Gastroesophageal sphincter (tissue), 4 donors: ENCODE measurements around the gene PCDH15. TPM values are rescaled to one million over a fixed set of nuclear protein-coding genes. Genes with fewer than 3 reads are reported as not detected.
"Not testable (repeated sequence)": the region's sequence is repeated elsewhere in the genome, so short reads cannot be mapped to it uniquely, and the experiment has no call there.

Experiments used
- ATAC-seq: fragments of 150-250 bp; one replicate; pipeline ENCODE4 v1.9.1; 2016; ENCODE audit warnings: mild to moderate bottlenecking, moderate library complexity
- H3K27ac ChIP-seq, 4 donors: fragments of 200-600 bp; sonication (generic) in 3 of 4; 1 replicate in 3 of 4; 2 replicates in 1 of 4; pipeline ENCODE4 v1.5.1; 2016 to 2019
- H3K27me3 ChIP-seq: fragments of 200-600 bp; sonication (generic); one replicate; pipeline ENCODE4 v1.5.1; 2019
- H3K36me3 ChIP-seq, 2 donors: fragments of 200-600 bp; sonication (generic); one replicate each; pipeline ENCODE4 v1.5.1; 2019; ENCODE audit warnings: control low read depth in 1 of 2
- H3K4me1 ChIP-seq, 3 donors: fragments of 200-600 bp; sonication (generic); 1 replicate in 2 of 3; 2 replicates in 1 of 3; pipeline ENCODE4 v1.5.1; 2016 to 2019; ENCODE audit warnings: control low read depth in 2 of 3
- H3K4me3 ChIP-seq, 2 donors: fragments of 200-600 bp; sonication (generic); one replicate each; pipeline ENCODE4 v1.5.1; 2019; ENCODE audit warnings: mild to moderate bottlenecking in 1 of 2, moderate library complexity in 1 of 2
- H3K9me3 ChIP-seq, 3 donors: fragments of 200-600 bp; sonication (generic); one replicate each; pipeline ENCODE4 v1.5.1; 2017 to 2019; ENCODE audit warnings: control low read depth in 2 of 3
- EP300 ChIP-seq: sonication (generic); formaldehyde crosslinking; IDR thresholded peaks from one replicate; pipeline ENCODE4 v1.6.1; 2017; ENCODE audit warnings: antibody characterized with exemption, mild to moderate bottlenecking
- POLR2A ChIP-seq, 2 donors: fragments of 450-650 bp; IDR thresholded peaks; one replicate each; pipeline ENCODE4 v1.6.1; 2017; ENCODE audit warnings: antibody characterized with exemption in 2 of 2, mild to moderate bottlenecking in 2 of 2, moderate library complexity in 1 of 2
- POLR2AphosphoS5 ChIP-seq: sonication (generic); formaldehyde crosslinking; IDR thresholded peaks from one replicate; pipeline ENCODE4 v1.6.1; 2017; ENCODE audit warnings: antibody characterized with exemption
- WGBS, 2 donors: methylation state at CpG; one replicate each; pipeline ENCODE4 v1.1.5; 2018; ENCODE audit warnings: low coverage in 1 of 2; 5-methylcytosine and 5-hydroxymethylcytosine counted together
- total RNA-seq, 4 donors: library from RNA; depleted of rRNA; stranded (reverse); fragments of >200 nt; gene quantifications; one replicate each; pipeline ENCODE4 v1.1.0, GENCODE V29; 2016
- TF ChIP-seq, protein P1 (sequence below), 4 experiments: fragments of 200-600 bp in 2 of 4; fragments of 450-650 bp in 2 of 4; sonication (generic) in 1 of 4; IDR thresholded peaks; one replicate each; pipeline ENCODE4 v1.5.1; 2017 to 2019; ENCODE audit warnings: antibody characterized with exemption in 4 of 4, mild to moderate bottlenecking in 2 of 4, moderate library complexity in 2 of 4

The PCDH15 gene
- total RNA-seq, 4 donors from 2014 or later, result 0.10 to 0.50 (median 0.27) TPM; not detected in 1

DNA sequence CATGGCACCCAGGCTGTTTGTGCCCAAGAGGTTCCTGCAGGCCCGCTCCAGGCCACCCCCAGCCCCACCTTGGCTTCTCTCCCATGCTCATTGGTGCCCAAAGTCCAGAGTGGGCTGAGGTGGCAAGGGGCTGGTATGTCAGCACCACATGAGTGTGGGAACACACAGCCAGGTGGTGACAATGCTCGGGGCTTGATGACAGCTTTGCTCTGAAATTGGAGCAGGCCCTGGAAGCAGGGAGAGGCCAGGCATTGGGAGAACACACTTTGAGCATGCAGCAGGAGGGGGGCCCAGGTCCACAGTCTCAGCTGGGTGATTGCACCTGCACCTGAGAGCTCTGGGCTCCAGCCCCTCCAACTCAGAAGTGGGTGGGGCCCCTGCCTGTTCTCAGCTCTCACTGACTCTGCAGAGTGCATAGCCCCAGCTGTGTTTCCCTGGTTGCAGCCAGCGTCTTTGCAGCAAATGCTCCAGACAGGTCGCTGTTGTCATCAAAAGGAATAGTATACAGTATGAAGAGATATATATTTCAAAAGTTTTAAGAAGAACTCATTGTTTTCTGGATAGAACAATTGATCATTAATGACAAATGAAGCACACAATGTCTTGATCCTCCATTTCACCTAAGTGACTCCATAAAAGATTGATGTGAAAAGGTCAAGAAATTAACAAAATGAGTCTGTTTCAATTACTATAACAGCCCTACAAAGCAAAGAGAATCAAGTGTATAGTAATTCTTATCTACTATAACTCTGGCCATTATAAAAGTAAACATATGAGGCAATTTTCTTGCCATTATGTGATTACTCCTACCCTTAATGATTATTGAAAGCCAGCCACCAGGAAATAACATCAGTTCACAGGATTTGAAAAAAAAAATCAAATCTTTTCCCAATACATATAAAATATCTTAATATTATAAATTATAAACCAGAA, 848.1 kb downstream of the PCDH15 start:
- Histone ChIP-seq H3K9me3 (no peaks in the 10 kb centered on the region), H3K27me3 (no peaks in the 10 kb centered on the region), H3K27ac (no peak overlapping the region), H3K4me3 (no peak overlapping the region), H3K4me1 (no peaks in the 10 kb centered on the region), H3K36me3 (no peaks in the 10 kb centered on the region)
- ATAC-seq, result no peak
- no peak for TF ChIP-seq POLR2AphosphoS5
- TF ChIP-seq, protein P1, sequence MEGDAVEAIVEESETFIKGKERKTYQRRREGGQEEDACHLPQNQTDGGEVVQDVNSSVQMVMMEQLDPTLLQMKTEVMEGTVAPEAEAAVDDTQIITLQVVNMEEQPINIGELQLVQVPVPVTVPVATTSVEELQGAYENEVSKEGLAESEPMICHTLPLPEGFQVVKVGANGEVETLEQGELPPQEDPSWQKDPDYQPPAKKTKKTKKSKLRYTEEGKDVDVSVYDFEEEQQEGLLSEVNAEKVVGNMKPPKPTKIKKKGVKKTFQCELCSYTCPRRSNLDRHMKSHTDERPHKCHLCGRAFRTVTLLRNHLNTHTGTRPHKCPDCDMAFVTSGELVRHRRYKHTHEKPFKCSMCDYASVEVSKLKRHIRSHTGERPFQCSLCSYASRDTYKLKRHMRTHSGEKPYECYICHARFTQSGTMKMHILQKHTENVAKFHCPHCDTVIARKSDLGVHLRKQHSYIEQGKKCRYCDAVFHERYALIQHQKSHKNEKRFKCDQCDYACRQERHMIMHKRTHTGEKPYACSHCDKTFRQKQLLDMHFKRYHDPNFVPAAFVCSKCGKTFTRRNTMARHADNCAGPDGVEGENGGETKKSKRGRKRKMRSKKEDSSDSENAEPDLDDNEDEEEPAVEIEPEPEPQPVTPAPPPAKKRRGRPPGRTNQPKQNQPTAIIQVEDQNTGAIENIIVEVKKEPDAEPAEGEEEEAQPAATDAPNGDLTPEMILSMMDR (IDR thresholded peaks at IDR 0.05), result no peak
- TF ChIP-seq EP300, result no peak
- TF ChIP-seq POLR2A (IDR thresholded peaks at IDR 0.05), result no peak
- 75% methylated on average over 2 of the region's 4 CpGs; no CpG with 5 or more reads in 1 of the 2 donors for WGBS, 2 donors

DNA sequence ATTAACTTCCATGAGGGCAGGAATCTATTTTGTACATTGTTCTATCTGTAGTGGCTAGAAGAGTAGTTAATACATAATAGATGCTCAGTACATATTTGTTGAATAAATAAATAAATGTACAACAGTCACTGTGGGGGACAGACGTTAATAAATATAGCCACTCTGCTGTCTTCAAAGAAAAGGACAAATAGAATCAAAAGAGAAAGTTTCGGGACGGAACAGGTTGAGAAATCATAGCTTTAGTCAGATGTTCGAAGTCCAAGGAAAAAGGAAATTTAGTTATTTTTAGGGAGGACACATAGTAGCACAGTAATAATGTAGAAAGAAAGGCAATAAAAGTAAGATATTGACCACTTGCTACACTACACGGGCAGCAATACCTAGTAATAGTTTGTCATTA, 861.4 kb downstream of the PCDH15 start:
- no peak overlapping the region for H3K4me3 ChIP-seq
- H3K36me3 ChIP-seq, result no peaks in the 10 kb centered on the region
- TF ChIP-seq POLR2AphosphoS5 (no peak), POLR2A (IDR thresholded peaks at IDR 0.05) (no peak), EP300 (no peak)
- TF ChIP-seq, protein P1 (IDR thresholded peaks at IDR 0.05), result no peak
- WGBS, 2 donors, result 91 to 92% methylated on average over 5 of the region's 5 CpGs
- H3K27ac ChIP-seq, result no peak overlapping the region
- H3K27me3 ChIP-seq, result no peaks in the 10 kb centered on the region
- no peak for ATAC-seq
- H3K4me1 ChIP-seq, result no peaks in the 10 kb centered on the region
- no peaks in the 10 kb centered on the region for H3K9me3 ChIP-seq

- TF ChIP-seq POLR2A (IDR thresholded peaks at IDR 0.05) (no peak), POLR2AphosphoS5 (no peak), EP300 (no peak)
- TF ChIP-seq, protein P1 (IDR thresholded peaks at IDR 0.05), result no peak
- Histone ChIP-seq H3K27me3 (no peaks in the 10 kb centered on the region), H3K4me3 (no peak overlapping the region), H3K9me3 (no peaks in the 10 kb centered on the region), H3K4me1 (no peaks in the 10 kb centered on the region), H3K36me3 (no peaks in the 10 kb centered on the region), H3K27ac (no peak overlapping the region)
- no peak for ATAC-seq
- WGBS, 2 donors, result 49 to 65% methylated on average over 3 of the region's 3 CpGs
Measured at GRCh38 chr10:53930648-53931047, 870.4 kb downstream of the PCDH15 start.

- WGBS, 2 donors, result no CpG with 5 or more reads among the region's 34 CpGs
- H3K36me3 ChIP-seq, H3K27me3 ChIP-seq, H3K4me1 ChIP-seq, ATAC-seq, H3K4me3 ChIP-seq, H3K27ac ChIP-seq, H3K9me3 ChIP-seq: not testable (repeated sequence)
Measured at GRCh38 chr10:53924051-53924700, 876.9 kb downstream of the PCDH15 start.

- no peaks in the 10 kb centered on the region for H3K27me3 ChIP-seq
- ATAC-seq, result no peak
- peaks cover 0 to under 1% (median 0%) of the 10 kb centered on the region in 3 donors for H3K9me3 ChIP-seq
- H3K27ac ChIP-seq, result no peak overlapping the region
- H3K4me1 ChIP-seq, result no peaks in the 10 kb centered on the region
- 71 to 88% methylated on average over 4 of the region's 4 CpGs for WGBS, 2 donors
- no peak overlapping the region for H3K4me3 ChIP-seq
- TF ChIP-seq EP300 (no peak), POLR2A (IDR thresholded peaks at IDR 0.05) (no peak), POLR2AphosphoS5 (no peak)
- TF ChIP-seq, protein P1 (IDR thresholded peaks at IDR 0.05), result no peak
- no peaks in the 10 kb centered on the region for H3K36me3 ChIP-seq
Measured at GRCh38 chr10:53918755-53919154, 882.3 kb downstream of the PCDH15 start.
